HG03108 (cell line): Measurements from ENCODE around the gene GABRP.
"Not testable (repeated sequence)": the region's sequence is repeated elsewhere in the genome, so short reads cannot be mapped to it uniquely, and the experiment has no call there.

Experiments used
- ATAC-seq: cut with Tn5 transposase; IDR thresholded peaks from one replicate; pipeline ENCODE4 v1.9.1; 2021; ENCODE audit warnings: moderate library complexity; ENCODE audit not compliant: unreplicated experiment

Gene GABRP

DNA sequence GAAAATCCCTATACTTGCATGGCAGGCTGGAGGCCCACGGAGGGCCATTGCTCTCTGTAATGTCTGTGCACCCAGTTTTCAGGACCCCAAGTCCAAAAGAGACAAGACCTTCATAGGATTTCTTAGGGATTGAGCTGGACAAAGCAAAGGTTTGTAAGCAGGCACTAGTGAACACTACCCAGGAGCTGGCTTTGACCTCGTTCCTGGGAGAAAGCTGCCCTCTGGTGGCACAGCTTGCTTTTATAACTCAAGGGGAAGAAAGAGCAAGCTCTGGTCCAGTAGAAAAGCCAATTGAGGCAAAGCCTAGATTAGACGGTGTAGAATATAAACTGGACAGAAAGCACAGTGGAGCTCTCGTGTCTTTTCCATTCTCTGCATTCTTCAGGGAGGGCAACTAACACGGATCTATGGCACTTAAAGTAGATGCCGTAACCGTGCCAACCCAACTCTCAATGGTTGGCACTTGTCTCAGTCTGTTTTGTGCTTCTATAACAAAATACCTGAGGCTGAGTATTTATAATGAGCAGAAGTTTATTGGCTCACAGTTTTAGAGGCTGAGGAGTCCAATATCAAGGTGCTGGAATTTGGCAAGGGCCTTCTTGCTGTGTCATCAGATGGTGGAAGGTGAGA, 7.9 kb downstream of the GABRP start:
- ATAC-seq = no peak

GRCh38 chr5:170792878-170793277, 9.4 kb downstream of the GABRP start:
- no peak for ATAC-seq

GRCh38 chr5:170795154-170795553, 11.6 kb downstream of the GABRP start:
- ATAC-seq = no peak

DNA sequence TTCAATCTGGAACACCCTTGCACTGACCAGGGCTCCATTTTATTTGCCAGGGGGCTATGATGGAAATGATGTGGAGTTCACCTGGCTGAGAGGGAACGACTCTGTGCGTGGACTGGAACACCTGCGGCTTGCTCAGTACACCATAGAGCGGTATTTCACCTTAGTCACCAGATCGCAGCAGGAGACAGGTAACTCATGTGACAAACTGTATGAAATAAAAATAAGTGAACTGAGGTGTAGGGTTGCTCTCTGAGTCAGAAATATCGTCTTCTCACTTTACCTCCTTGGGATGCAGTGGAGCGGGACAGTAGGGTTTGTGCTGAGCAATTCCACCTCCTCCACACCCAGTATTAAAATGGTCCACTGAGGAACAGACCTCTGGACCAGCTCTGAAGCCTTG, 22.1 kb downstream of the GABRP start:
- ATAC-seq = no peak

DNA sequence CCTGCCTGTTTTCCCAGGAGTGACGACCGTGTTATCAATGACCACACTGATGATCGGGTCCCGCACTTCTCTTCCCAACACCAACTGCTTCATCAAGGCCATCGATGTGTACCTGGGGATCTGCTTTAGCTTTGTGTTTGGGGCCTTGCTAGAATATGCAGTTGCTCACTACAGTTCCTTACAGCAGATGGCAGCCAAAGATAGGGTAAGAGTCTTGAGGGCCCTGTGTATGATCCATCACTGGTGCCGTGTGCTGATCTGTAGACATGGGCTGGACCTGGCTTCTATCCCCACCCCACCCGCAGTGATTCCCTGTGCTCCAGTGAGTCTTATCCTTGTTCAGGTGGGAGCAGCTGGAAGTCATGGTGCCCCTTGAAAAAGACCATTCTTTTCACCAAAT, 26.0 kb downstream of the GABRP start:
- no peak for ATAC-seq

- no peak for ATAC-seq
These were observed 28.2 kb downstream of the GABRP start for GRCh38 chr5:170811719-170812118.

DNA sequence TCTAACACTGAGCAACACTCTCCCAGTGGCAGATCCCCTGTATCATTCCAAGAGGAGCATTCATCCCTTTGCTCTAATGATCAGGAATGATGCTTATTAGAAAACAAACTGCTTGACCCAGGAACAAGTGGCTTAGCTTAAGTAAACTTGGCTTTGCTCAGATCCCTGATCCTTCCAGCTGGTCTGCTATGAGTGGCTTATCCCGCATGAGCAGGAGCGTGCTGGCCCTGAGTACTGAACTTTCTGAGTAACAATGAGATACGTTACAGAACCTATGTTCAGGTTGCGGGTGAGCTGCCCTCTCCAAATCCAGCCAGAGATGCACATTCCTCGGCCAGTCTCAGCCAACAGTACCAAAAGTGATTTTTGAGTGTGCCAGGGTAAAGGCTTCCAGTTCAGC, 29.7 kb downstream of the GABRP start:
- no peak for ATAC-seq

GRCh38 chr5:170817195-170817594, 33.7 kb downstream of the GABRP start:
- ATAC-seq = no peak

DNA sequence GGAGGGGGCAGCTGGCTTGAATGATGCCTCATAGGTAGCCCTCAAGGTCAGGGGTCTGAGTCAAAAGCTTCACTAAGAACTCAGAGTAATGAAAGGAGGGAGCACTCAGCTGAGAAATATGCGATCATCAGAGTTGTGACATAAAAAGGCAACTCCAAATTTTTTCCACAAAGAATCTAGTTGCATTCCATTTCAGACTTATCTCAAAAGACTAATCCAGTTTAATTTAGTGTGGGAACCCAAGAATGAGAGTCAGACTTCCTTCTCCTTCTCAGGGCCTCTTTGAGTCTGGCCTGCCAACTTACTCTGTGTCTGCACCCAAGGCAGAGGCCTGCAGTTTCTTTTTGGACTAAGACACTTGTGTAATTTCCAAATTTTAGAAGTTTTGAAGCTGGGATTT, 34.7 kb downstream of the GABRP start:
- no peak for ATAC-seq

- ATAC-seq = no peak
These were observed 36.3 kb downstream of the GABRP start for GRCh38 chr5:170819824-170820223.

DNA sequence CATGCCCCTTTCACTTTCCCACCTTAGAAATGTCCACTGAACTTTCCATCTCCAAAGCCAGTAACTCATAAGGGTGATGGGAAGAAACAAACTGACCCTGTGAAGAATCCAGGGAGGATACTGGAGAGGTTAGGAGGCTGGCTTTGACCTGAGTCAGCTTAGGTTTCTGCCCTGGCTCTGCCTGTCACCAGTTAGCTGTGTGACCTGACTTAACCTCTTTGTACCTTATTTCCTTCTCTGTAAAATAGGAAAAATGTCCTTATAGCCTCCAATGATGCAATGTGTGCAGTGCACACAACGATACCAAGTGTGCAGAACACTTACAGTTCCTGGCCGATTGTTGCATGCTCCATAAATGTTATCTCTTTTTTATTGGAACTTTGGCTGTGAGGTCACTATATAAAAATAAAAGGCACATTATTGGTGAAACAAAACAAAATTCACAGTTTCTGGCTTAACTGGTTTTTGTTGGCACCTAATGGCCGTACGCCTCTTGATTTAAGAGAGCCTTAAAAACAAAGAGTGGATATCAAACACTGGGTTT, 37.8 kb downstream of the GABRP start:
- no peak for ATAC-seq

- no peak for ATAC-seq
These were observed 42.6 kb downstream of the GABRP start for GRCh38 chr5:170826117-170826516.

- ATAC-seq = no peak
These were observed 48.7 kb downstream of the GABRP start for GRCh38 chr5:170832241-170832640.

DNA sequence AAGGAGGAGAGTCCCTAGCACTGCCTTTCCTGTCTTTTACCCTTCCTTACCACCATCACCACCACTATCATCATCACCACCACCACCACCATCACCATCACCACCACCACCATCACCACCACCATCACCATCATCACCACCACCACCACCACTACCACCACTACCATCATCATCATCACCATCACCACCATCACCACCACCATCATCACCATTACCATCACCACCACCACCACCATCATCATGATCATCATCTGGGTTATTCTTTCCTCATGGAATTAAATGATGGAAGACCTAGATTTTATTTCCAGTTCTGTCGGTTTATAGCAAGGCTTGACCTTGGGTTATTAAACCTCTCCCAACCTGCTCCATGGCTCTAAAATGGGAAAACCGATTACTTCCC, 50.5 kb downstream of the GABRP start:
- not testable (repeated sequence) for ATAC-seq

GRCh38 chr5:170836226-170836625, 52.7 kb downstream of the GABRP start:
- no peak for ATAC-seq

DNA sequence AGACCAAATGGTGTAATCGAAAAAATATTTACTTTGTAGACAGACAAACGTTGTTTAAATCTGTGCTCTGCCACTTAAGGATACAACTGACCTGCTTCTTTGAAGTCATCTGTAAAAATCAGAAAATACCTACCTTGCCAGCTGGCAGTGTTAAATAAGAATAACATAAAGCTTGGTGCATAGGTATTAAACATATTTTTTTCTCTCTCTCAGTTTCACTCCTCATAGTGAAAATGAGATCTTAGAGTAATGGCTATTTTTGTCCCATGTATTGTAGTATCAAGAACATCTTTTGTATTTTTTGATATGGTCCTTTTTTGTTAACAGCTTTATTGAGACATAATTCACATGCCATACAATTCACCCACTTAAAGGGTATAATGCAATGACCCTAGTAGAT, 60.3 kb downstream of the GABRP start:
- ATAC-seq = no peak

- no peak for ATAC-seq
These were observed 61.1 kb downstream of the GABRP start for GRCh38 chr5:170844651-170845050.

DNA sequence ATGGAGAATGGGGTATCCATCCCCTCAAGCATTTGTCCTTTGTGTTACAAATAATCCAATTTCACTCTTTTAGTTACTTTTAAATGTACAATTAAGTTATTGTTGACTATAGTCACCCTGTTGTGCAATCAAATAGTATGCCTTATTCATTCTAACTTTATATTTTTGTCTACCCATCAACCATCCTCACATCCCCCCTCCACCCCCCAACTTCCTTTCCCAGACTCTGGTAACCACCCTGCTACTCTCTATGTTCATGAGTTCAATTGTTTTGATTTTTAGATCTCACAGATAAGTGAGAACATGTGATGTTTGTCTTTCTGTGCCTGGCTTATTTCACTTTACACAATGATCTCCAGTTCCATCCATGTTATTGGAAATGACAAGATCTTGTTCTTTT, 62.9 kb downstream of the GABRP start:
- no peak for ATAC-seq

DNA sequence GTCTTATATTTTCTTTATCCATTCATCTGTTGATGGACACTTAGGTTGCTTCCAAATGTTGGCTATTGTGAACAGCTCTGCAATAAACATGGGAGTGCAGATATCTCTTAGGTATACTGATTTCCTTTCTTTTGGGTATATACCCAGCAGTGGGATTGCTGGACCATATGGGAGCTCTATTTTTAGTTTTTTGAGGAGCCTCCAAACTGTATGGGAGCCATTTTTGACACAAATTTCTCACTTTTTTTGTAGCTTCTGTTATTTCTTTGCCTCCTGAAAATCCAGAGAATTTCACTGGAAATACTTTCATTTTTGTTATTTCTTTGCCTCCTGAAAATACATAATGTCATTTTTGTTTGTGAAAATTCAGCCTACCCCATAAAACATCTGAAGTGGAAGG, 63.3 kb downstream of the GABRP start:
- ATAC-seq = no peak

GRCh38 chr5:170848033-170848432, 64.5 kb downstream of the GABRP start:
- no peak for ATAC-seq

DNA sequence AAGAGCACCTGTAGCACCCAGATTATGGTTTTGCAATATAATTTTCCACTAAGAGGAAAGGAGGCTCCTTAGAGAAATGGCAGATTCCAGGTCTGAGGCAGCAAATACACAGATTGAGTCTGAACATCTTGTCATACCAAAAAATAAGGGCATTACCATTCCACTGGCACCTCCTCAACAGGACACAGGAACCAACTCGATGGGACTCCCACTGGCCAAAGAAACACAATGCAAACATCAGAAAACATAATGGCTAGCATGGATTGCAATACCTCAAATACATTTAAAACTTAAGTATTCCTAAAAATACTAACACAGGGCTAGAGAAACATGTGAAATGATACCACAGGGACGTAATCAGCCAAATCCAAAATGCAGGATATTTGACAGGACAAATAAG, 65.8 kb downstream of the GABRP start:
- no peak for ATAC-seq

DNA sequence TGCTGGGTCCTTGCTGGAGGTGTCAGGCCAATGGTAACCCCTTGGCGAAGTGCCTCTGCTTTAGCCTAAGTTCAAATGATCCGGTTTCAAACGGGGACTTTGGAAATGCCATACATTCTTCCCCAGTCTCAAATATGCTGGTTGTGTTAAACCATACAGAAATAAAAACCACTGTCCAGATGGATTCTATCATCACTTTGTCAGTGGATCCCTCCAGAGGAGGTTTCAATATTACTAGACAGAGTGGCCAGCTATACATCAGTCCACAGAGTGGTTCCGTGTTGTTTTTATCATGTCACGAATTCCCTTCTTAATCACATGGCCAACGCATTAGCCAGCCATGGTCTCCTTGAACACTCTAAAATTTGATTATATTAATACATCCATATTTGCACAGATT, 71.0 kb downstream of the GABRP start:
- ATAC-seq = no peak

DNA sequence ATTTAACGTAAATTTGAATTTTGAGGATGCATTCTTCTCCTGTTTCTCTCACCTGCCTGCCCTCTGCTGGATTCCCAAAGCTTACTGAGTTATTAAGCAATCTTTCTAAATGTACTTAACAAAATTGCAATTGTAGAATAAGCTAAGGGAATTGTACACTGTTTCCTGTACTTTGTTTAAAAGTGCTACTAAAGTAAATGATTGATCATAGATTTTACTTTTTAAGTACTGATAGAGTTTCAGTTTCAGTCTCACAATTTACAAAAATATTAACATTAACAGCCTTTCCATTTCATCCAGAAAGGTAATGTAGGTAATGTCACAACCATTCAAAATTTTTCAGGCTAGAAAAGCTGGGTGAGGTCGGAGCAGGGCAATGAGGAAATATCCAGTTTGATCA, 73.5 kb downstream of the GABRP start:
- no peak for ATAC-seq
